H1 (cell line): ENCODE measurements around the gene KDF1. TPM values are rescaled to one million over a fixed set of nuclear protein-coding genes. Genes with fewer than 3 reads are reported as not detected.
A peak's percentile ranks its signal among the peaks of the same experiment; 100 is the strongest.

ENCODE experiments used
- CTCF ChIA-PET: fragments of 300-600 bp; sonication (Branson Sonifier 250); formaldehyde crosslinking; loops from one replicate; lab custom pipeline; 2021; ENCODE audit not compliant: partially characterized antibody; lab: Charles Lee
- POLR2A ChIA-PET: fragments of 300-600 bp; sonication (Branson Sonifier 250); formaldehyde crosslinking; loops from one replicate; lab custom pipeline; 2021; ENCODE audit warnings: inconsistent platforms; ENCODE audit not compliant: partially characterized antibody; lab: Charles Lee
- DNase-seq, 2 experiments: peaks; one replicate each; pipeline versions ENCODE4 v3.0.0 to v3.0.0-alpha.2; 2010 to 2022; ENCODE audit warnings: low spot score in 2 of 2, low read depth in 1 of 2, mixed read lengths in 1 of 2
- FAIRE-seq: peaks from 2 replicates; lab custom pipeline; 2011; peaks lifted over from hg19 to GRCh38; lab: Jason Lieb, UNC
- H2AFZ ChIP-seq: 2 replicates; pipeline ENCODE4 v1.8.1; 2012; ENCODE audit warnings: low read length, inconsistent platforms
- H2AK5ac ChIP-seq: 2 replicates; pipeline ENCODE4 v1.6.1; 2013; ENCODE audit warnings: low read depth, low read length
- H2BK120ac ChIP-seq: replicated peaks from 2 replicates; pipeline ENCODE3; 2013; ENCODE audit warnings: low read depth, low read length, inconsistent platforms
- H2BK12ac ChIP-seq: 2 replicates; pipeline ENCODE4 v1.6.1; 2013; ENCODE audit warnings: low read depth, low read length
- H2BK15ac ChIP-seq: 2 replicates; pipeline ENCODE4 v1.6.1; 2013; ENCODE audit warnings: low read length
- H2BK20ac ChIP-seq: 2 replicates; pipeline ENCODE4 v1.6.1; 2013; ENCODE audit warnings: low read length
- H2BK5ac ChIP-seq: 2 replicates; pipeline ENCODE4 v1.6.1; 2013; ENCODE audit warnings: low read depth, low read length
- H3K14ac ChIP-seq: 2 replicates; pipeline ENCODE4 v1.6.1; 2013; ENCODE audit warnings: inconsistent platforms; ENCODE audit not compliant: insufficient read length
- H3K18ac ChIP-seq: 2 replicates; pipeline ENCODE4 v1.6.1; 2013; ENCODE audit warnings: low read length; ENCODE audit errors: extremely low read depth
- H3K23ac ChIP-seq: 2 replicates; pipeline ENCODE4 v1.6.1; 2013; ENCODE audit warnings: inconsistent platforms; ENCODE audit not compliant: insufficient read length
- H3K23me2 ChIP-seq: 2 replicates; pipeline ENCODE4 v1.6.1; 2013; ENCODE audit warnings: low read depth, low read length
- H3K27ac ChIP-seq: 2 replicates; pipeline ENCODE4 v1.6.1; 2011; ENCODE audit warnings: low read depth, low read length, inconsistent platforms
- H3K27me3 ChIP-seq, 4 experiments: replicated peaks in 1 of 4; 1 replicate in 1 of 4; 2 replicates in 3 of 4; pipeline versions ENCODE4 v1.6.1 to v1.8.1; 2011 to 2013; ENCODE audit warnings: low read length in 3 of 4, mild to moderate bottlenecking in 3 of 4, inconsistent platforms in 2 of 4, mixed read lengths in 2 of 4, moderate library complexity in 1 of 4; ENCODE audit not compliant: control insufficient read depth in 3 of 4, insufficient read depth in 3 of 4; ENCODE audit errors: extremely low read depth in 1 of 4
- H3K36me3 ChIP-seq, 4 experiments: 2 replicates each; pipeline versions ENCODE4 v1.6.1 to v1.8.1; 2011 to 2013; ENCODE audit warnings: mild to moderate bottlenecking in 4 of 4, low read length in 3 of 4, moderate library complexity in 2 of 4, control low read depth in 1 of 4, inconsistent platforms in 1 of 4; ENCODE audit not compliant: insufficient read depth in 4 of 4, control insufficient read depth in 2 of 4
- H3K4ac ChIP-seq: replicated peaks from 2 replicates; pipeline ENCODE3; 2013; ENCODE audit warnings: low read length, low read depth, mixed read lengths, inconsistent platforms; ENCODE audit not compliant: insufficient read length
- H3K4me1 ChIP-seq, 4 experiments: replicated peaks in 1 of 4; 1 replicate in 1 of 4; 2 replicates in 3 of 4; pipeline versions ENCODE4 v1.6.1 to v1.8.1; 2011 to 2013; ENCODE audit warnings: low read length in 3 of 4, inconsistent platforms in 2 of 4, mixed read lengths in 1 of 4; ENCODE audit not compliant: insufficient read depth in 4 of 4, control insufficient read depth in 3 of 4
- H3K4me2 ChIP-seq, 2 experiments: 2 replicates each; pipeline versions ENCODE4 v1.6.1 to v1.8.1; 2011 to 2013; ENCODE audit warnings: low read depth in 2 of 2, low read length in 2 of 2, control low read depth in 1 of 2, inconsistent platforms in 1 of 2, mild to moderate bottlenecking in 1 of 2; ENCODE audit not compliant: insufficient read depth in 1 of 2
- H3K4me3 ChIP-seq, 4 experiments: fragments of 200-600, 300-600 bp in 1 of 4; sonication (generic), shearing (Covaris generic), sonication (Bioruptor Twin) in 1 of 4; 2 replicates each; pipeline versions ENCODE4 v1.5.1 to v1.8.1; 2011 to 2016; ENCODE audit warnings: low read length in 4 of 4, low read depth in 3 of 4, control low read depth in 2 of 4, inconsistent platforms in 2 of 4, mild to moderate bottlenecking in 2 of 4, mixed read lengths in 1 of 4, moderate library complexity in 1 of 4; ENCODE audit not compliant: insufficient read depth in 2 of 4; ENCODE audit errors: extremely low read depth in 1 of 4
- H3K56ac ChIP-seq: replicated peaks from 2 replicates; pipeline ENCODE3; 2013; ENCODE audit warnings: low read depth, mild to moderate bottlenecking, mixed read lengths, low read length, inconsistent platforms; ENCODE audit not compliant: insufficient read length
- H3K79me1 ChIP-seq: 2 replicates; pipeline ENCODE4 v1.6.1; 2013; ENCODE audit warnings: low read depth, low read length, control low read depth
- H3K79me2 ChIP-seq, 2 experiments: 2 replicates each; pipeline versions ENCODE4 v1.6.1 to v1.8.1; 2012 to 2013; ENCODE audit warnings: low read length in 2 of 2, mild to moderate bottlenecking in 2 of 2, inconsistent platforms in 1 of 2; ENCODE audit not compliant: insufficient read depth in 2 of 2, control insufficient read depth in 1 of 2
- H3K9ac ChIP-seq, 4 experiments: replicated peaks in 1 of 4; 1 replicate in 1 of 4; 2 replicates in 3 of 4; pipeline versions ENCODE4 v1.6.1 to v1.8.1; 2011 to 2013; ENCODE audit warnings: low read depth in 3 of 4, low read length in 3 of 4, control low read depth in 2 of 4, mild to moderate bottlenecking in 2 of 4, moderate library complexity in 2 of 4, inconsistent platforms in 1 of 4; ENCODE audit errors: extremely low read depth in 1 of 4
- H3K9me3 ChIP-seq, 2 experiments: 2 replicates each; pipeline versions ENCODE4 v1.6.1 to v1.8.1; 2012 to 2013; ENCODE audit warnings: mild to moderate bottlenecking in 2 of 2, moderate library complexity in 2 of 2, control low read depth in 1 of 2, inconsistent platforms in 1 of 2, low read depth in 1 of 2, low read length in 1 of 2, mixed read lengths in 1 of 2; ENCODE audit not compliant: insufficient read depth in 2 of 2
- H4K20me1 ChIP-seq, 2 experiments: replicated peaks in 1 of 2; 2 replicates each; pipeline versions ENCODE3 to v1.8.1; 2011 to 2013; ENCODE audit warnings: inconsistent platforms in 2 of 2, low read length in 2 of 2, mild to moderate bottlenecking in 1 of 2; ENCODE audit not compliant: insufficient read depth in 2 of 2, control insufficient read depth in 1 of 2
- H4K5ac ChIP-seq: 2 replicates; pipeline ENCODE4 v1.6.1; 2013; ENCODE audit warnings: low read length, low read depth, mixed read lengths, inconsistent platforms; ENCODE audit not compliant: insufficient read length
- H4K8ac ChIP-seq: 2 replicates; pipeline ENCODE4 v1.8.0; 2013; ENCODE audit warnings: mild to moderate bottlenecking, moderate library complexity, low read length, inconsistent platforms; ENCODE audit not compliant: insufficient read depth; ENCODE audit errors: extremely low read depth
- H4K91ac ChIP-seq: replicated peaks from 2 replicates; pipeline ENCODE3; 2013; ENCODE audit warnings: low read length, mixed read lengths, inconsistent platforms; ENCODE audit not compliant: insufficient read length
- CEBPB ChIP-seq: IDR thresholded peaks from 2 replicates; pipeline ENCODE4 v1.6.1; 2012; ENCODE audit warnings: low read depth, low read length
- CHD2 ChIP-seq: IDR thresholded peaks from 2 replicates; pipeline ENCODE4 v1.6.1; 2012; ENCODE audit warnings: low read length, improper control_type of control experiment
- E2F6 ChIP-seq: IDR thresholded peaks from 2 replicates; pipeline ENCODE4 v1.6.1; 2012; ENCODE audit warnings: inconsistent platforms
- HDAC6 ChIP-seq: IDR thresholded peaks from one replicate; pipeline ENCODE4 v1.7.1; 2012; ENCODE audit warnings: low read depth, mild to moderate bottlenecking, inconsistent platforms, low read length, moderate library complexity
- JUN ChIP-seq: IDR thresholded peaks from 2 replicates; pipeline ENCODE4 v1.6.1; 2011; ENCODE audit warnings: low read depth, mild to moderate bottlenecking, improper control_type of control experiment, low read length
- KDM5A ChIP-seq: fragments of 200-600 bp; IDR thresholded peaks from 2 replicates; pipeline ENCODE4 v1.7.1; 2012; ENCODE audit warnings: mild to moderate bottlenecking, low read length, inconsistent platforms, mixed read lengths
- SAP30 ChIP-seq: fragments of 300-600 bp; sonication (generic); IDR thresholded peaks from 2 replicates; pipeline ENCODE4 v1.7.1; 2012; ENCODE audit warnings: low read length, moderate library complexity, mild to moderate bottlenecking, inconsistent platforms; ENCODE audit not compliant: insufficient read depth, insufficient replicate concordance
- SIRT6 ChIP-seq: IDR thresholded peaks from one replicate; pipeline ENCODE4 v1.7.1; 2012; ENCODE audit warnings: low read length, inconsistent platforms
- SIX5 ChIP-seq: IDR thresholded peaks from 2 replicates; pipeline ENCODE4 v1.6.1; 2011; ENCODE audit warnings: mild to moderate bottlenecking, low read depth, low read length
- TAF1 ChIP-seq: IDR thresholded peaks from 2 replicates; pipeline ENCODE4 v1.6.1; 2011; ENCODE audit warnings: mild to moderate bottlenecking, low read depth, low read length
- TBP ChIP-seq: IDR thresholded peaks from 2 replicates; pipeline ENCODE4 v1.6.1; 2011; ENCODE audit warnings: low read depth, low read length, improper control_type of control experiment
- YY1 ChIP-seq: IDR thresholded peaks from 2 replicates; pipeline ENCODE4 v1.6.1; 2011; ENCODE audit warnings: low read depth, mild to moderate bottlenecking, low read length
- WGBS, 2 experiments: shearing (Covaris generic) in 1 of 2; methylation state at CpG; one replicate each; pipeline versions ENCODE4 v1.1.6 to v1.1.7; 2013 to 2015; ENCODE audit warnings: low lambda C conversion rate in 2 of 2, mixed read lengths in 2 of 2, inconsistent platforms in 1 of 2, low coverage in 1 of 2, missing lambda C conversion rate in 1 of 2; ENCODE audit not compliant: insufficient replicate concordance in 2 of 2, insufficient coverage in 1 of 2, insufficient read length in 1 of 2; ENCODE audit errors: extremely low coverage in 1 of 2, missing lambda C conversion rate in 1 of 2; 5-methylcytosine and 5-hydroxymethylcytosine counted together
- polyA plus RNA-seq, 7 experiments: library from polyadenylated mRNA; depleted of rRNA in 3 of 7; stranded (reverse) in 5 of 7; unstranded in 2 of 7; fragments of >200 nt in 5 of 7; fragments of 200-250 nt in 2 of 7; gene quantifications; 1 replicate in 5 of 7; 2 replicates in 1 of 7; 4 replicates in 1 of 7; pipeline versions ENCODE4 v1.2.1 to v1.2.3, GENCODE V29; 2011 to 2013; ENCODE audit warnings: missing spikeins in 2 of 7, mixed read lengths in 2 of 7
- total RNA-seq: library from RNA; stranded (reverse); fragmentation: NEBNext Ultra II Directional; extraction: Animal tissue kit (Norgen Biotek cat#: 25700); gene quantifications from 2 replicates; pipeline ENCODE4 v1.2.1, GENCODE V29; 2021

Gene KDF1
- total and polyA plus RNA-seq, 2 of the 8 experiments (the other 6 are each of a cell fraction or from before 2014, with no cell fraction given): 16.9 to 37.5 TPM

DNA sequence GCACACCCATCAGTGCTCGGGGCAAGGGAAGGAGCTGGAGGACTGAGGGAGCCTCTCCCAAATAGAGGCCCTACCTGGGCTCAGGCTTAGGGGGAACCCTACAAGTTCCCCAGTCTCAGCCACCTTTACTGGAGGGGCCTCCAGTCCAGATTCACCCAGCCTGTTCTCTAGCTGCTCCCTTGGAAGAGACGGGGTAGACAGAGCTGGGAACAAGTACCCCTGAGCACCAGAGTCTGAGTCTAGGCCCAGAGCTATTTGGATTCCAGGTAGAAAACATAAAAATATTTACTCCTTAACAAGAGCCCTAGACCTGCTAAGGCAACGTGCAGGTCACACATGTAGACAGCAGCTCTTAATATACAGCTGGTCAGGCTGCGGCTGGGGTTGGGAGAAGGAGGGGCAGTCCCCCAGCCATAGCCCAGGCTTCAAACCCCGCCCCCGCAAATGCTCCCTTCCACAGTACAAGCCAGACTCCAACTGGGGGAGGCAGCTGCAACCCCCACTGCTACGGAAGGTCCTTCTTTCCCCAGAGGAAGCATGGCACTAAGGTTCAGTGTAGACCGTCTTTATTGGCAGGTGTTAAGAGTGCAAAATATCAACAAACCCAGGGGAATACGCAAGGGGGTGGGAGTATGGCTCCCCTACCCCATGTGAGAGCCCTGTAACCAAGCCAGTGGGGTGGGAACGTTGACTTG, 44.4 kb upstream of the KDF1 start:
- H3K79me2 ChIP-seq: peaks cover 4 to 57% of the 10 kb centered on the region in 2 experiments
- CTCF ChIA-PET: interaction anchor here (1.1 to 12.9 kb wide), 8 partner anchors 8 to 93 kb away, joined by 3 to 133 read pairs (median 6); partner anchors contain the start of gene TRNP1
- TF ChIP-seq KDM5A: no peak
- no peak for TF ChIP-seq CHD2
- no peak for TF ChIP-seq TBP
- no peak for TF ChIP-seq HDAC6
- TF ChIP-seq SIX5: no peak
- TF ChIP-seq YY1: no peak
- no peak for TF ChIP-seq JUN
- TF ChIP-seq TAF1: 0 out of 2 replicates have a peak, but pooled peaks have one; percentile 25
- TF ChIP-seq E2F6: no peak
- TF ChIP-seq CEBPB: no peak
- no peak for TF ChIP-seq SAP30
- TF ChIP-seq SIRT6: no peak

More for the DNA sequence above, 44.4 kb upstream of the KDF1 start:
- H2BK15ac ChIP-seq: 0 out of 2 replicates have a peak overlapping the region, but pooled peaks have one; percentile 62
- H3K4me1 ChIP-seq: peaks cover 32 to 70% (median 54%) of the 10 kb centered on the region in 4 experiments
- 79% methylated on average over 10 of the region's 10 CpGs; no CpG with 5 or more reads in 1 of the 2 experiments for WGBS, 2 experiments
- H2AK5ac ChIP-seq: peak overlapping the region; percentile 41; the same call in 1 of the 2 replicates
- H2BK5ac ChIP-seq: peak overlapping the region; percentile 99
- H3K18ac ChIP-seq: peak overlapping the region; percentile 78
- 0 out of 7 replicates have a peak overlapping the region, but pooled peaks of 1 of the 4 experiments have one; percentile 6 for H3K9ac ChIP-seq
- peaks cover 5 to 9% of the 10 kb centered on the region in 2 experiments for H4K20me1 ChIP-seq
- no peak overlapping the region for H3K4ac ChIP-seq
- no peak overlapping the region for H2BK120ac ChIP-seq
- H3K27me3 ChIP-seq: no peaks in the 10 kb centered on the region
- POLR2A ChIA-PET: interaction anchor here (0.6 to 58.9 kb wide), 17 partner anchors 3 to 143 kb away, joined by 3 to 1829 read pairs (median 5); partner anchors contain the start of genes KDF1, TENT5B and TRNP1
- no peak overlapping the region for H2AFZ ChIP-seq
- peak in 1 of 2 experiments; percentile 74 for DNase-seq
- peak overlapping the region; percentile 88; the same call in 1 of the 2 replicates for H2BK20ac ChIP-seq
- H3K4me2 ChIP-seq: peak overlapping the region in 1 of 2 experiments; percentile 0; a peak in 1 of 4 replicates
- no peaks in the 10 kb centered on the region for H3K9me3 ChIP-seq
- H3K23ac ChIP-seq: no peak overlapping the region
- H3K14ac ChIP-seq: no peak overlapping the region
- H4K8ac ChIP-seq: no peak overlapping the region
- peak overlapping the region; percentile 3 for H4K5ac ChIP-seq
- H3K56ac ChIP-seq: no peak overlapping the region
- H3K4me3 ChIP-seq: no peak overlapping the region
- H3K36me3 ChIP-seq: peaks cover 18 to 63% (median 22%) of the 10 kb centered on the region in 4 experiments
- H3K27ac ChIP-seq: peak overlapping the region; percentile 93; the same call in 1 of the 2 replicates
- peak overlapping the region; percentile 96 for H2BK12ac ChIP-seq
- H4K91ac ChIP-seq: peak overlapping the region; percentile 12
- H3K23me2 ChIP-seq: peaks cover under 1% of the 10 kb centered on the region; the same call in 1 of the 2 replicates
- peaks cover 23% of the 10 kb centered on the region for H3K79me1 ChIP-seq
- FAIRE-seq: no peak
